Measurements from ENCODE around the gene LBHD2. TPM values are rescaled to one million over a fixed set of nuclear protein-coding genes. Genes with fewer than 3 reads are reported as not detected.

Gene LBHD2
- total and polyA plus RNA-seq, 10 of the 15 experiments (the other 5 are each of a cell fraction or from before 2014, with no cell fraction given) = not detected

- POLR2A ChIA-PET = no interaction called here
- H2AFZ ChIP-seq (ENCODE audit: control insufficient read depth, low read depth, low read length) = no peak overlapping the region
- H3K79me2 ChIP-seq (ENCODE audit: control insufficient read depth, insufficient read depth, low read length) = no peaks in the 10 kb centered on the region
- no peak for DNase-seq (ENCODE audit: low read depth, low spot score)
- in situ Hi-C loops (cut with MboI) (no loop called here), intact Hi-C loops (cut with micrococcal nuclease; ENCODE audit: unreplicated experiment) (no loop called here)
- CTCF ChIA-PET = interaction anchor here (0.6 to 2.1 kb wide), 2 partner anchors 30 to 34 kb away, joined by 5 to 10 read pairs; no protein-coding TSS in a partner anchor
- no peak overlapping the region for H3K9ac ChIP-seq (ENCODE audit: control insufficient read depth, insufficient read depth, low read length)
- H3K27ac ChIP-seq (ENCODE audit: control insufficient read depth, insufficient read depth) = no peak overlapping the region
- no peaks in the 10 kb centered on the region; the same call in 1 of the 2 replicates for H3K4me1 ChIP-seq (ENCODE audit: control insufficient read depth, insufficient read depth, low read length)
- TF ChIP-seq SREBF1 (IDR thresholded peaks at IDR 0.05; ENCODE audit: low read length) = no peak
- no peak for TF ChIP-seq TARDBP (IDR thresholded peaks at IDR 0.05; ENCODE audit: borderline replicate concordance)
- no peak for TF ChIP-seq IKZF2 (IDR thresholded peaks at IDR 0.05)
- TF ChIP-seq NFXL1 (IDR thresholded peaks at IDR 0.05; ENCODE audit: borderline replicate concordance) = no peak
- TF ChIP-seq, protein P1, sequence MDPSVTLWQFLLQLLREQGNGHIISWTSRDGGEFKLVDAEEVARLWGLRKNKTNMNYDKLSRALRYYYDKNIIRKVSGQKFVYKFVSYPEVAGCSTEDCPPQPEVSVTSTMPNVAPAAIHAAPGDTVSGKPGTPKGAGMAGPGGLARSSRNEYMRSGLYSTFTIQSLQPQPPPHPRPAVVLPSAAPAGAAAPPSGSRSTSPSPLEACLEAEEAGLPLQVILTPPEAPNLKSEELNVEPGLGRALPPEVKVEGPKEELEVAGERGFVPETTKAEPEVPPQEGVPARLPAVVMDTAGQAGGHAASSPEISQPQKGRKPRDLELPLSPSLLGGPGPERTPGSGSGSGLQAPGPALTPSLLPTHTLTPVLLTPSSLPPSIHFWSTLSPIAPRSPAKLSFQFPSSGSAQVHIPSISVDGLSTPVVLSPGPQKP (IDR thresholded peaks at IDR 0.05; ENCODE audit: low read depth, low read length) = no peak
- TF ChIP-seq, protein P2, sequence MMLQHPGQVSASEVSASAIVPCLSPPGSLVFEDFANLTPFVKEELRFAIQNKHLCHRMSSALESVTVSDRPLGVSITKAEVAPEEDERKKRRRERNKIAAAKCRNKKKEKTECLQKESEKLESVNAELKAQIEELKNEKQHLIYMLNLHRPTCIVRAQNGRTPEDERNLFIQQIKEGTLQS (IDR thresholded peaks at IDR 0.05; ENCODE audit: borderline replicate concordance, extremely low read depth, low read depth, low read length) = no peak
- TF ChIP-seq CBX3 (IDR thresholded peaks at IDR 0.05; ENCODE audit: borderline replicate concordance, low read depth) = no peak
- TF ChIP-seq IRF3 (IDR thresholded peaks at IDR 0.05) = no peak
- no peak for TF ChIP-seq ZNF207 (IDR thresholded peaks at IDR 0.05; ENCODE audit: borderline replicate concordance)
- no peak for TF ChIP-seq NR2C1 (IDR thresholded peaks at IDR 0.05)
- TF ChIP-seq CHD2 (IDR thresholded peaks at IDR 0.05; ENCODE audit: borderline replicate concordance, low read depth, low read length) = no peak
- no peak for TF ChIP-seq NFYA (IDR thresholded peaks at IDR 0.05; ENCODE audit: borderline replicate concordance, low read depth, low read length)
- no peak for TF ChIP-seq POLR2A (IDR thresholded peaks at IDR 0.05; ENCODE audit: low read depth, low read length)
- no peak for TF ChIP-seq POU2F2 (IDR thresholded peaks at IDR 0.05; ENCODE audit: borderline replicate concordance, low read depth, low read length)
- SMC1A ChIA-PET (ENCODE audit: uncharacterized antibody, unreplicated experiment) = interaction anchor here (0.8 kb wide), 1 partner anchor 9 kb away, joined by 3 read pairs; no protein-coding TSS in a partner anchor
- FAIRE-seq = no peak
- peaks cover 7 to 9% of the 10 kb centered on the region in 2 experiments; a peak in 3 of 4 replicates for H3K36me3 ChIP-seq (ENCODE audit: control insufficient read depth in 2 of 2, insufficient read depth in 2 of 2, low read length in 1 of 2)
- RAD21 ChIA-PET (ENCODE audit: unreplicated experiment) = interaction anchor here (1.8 kb wide), 1 partner anchor 29 kb away, joined by 8 read pairs; no protein-coding TSS in a partner anchor
- H4K20me1 ChIP-seq (ENCODE audit: control insufficient read depth, insufficient read depth) = no peaks in the 10 kb centered on the region
- ATAC-seq = no peak
- 93% methylated on average over 12 of the region's 14 CpGs for WGBS (ENCODE audit: insufficient coverage, insufficient replicate concordance, low lambda C conversion rate, missing lambda C conversion rate)
- BruUV-seq (replicated peaks) = no TSS peak
- H3K9me3 ChIP-seq (replicated peaks; ENCODE audit: control insufficient read depth, insufficient read depth, low read length) = no peaks in the 10 kb centered on the region
- no peak overlapping the region for H3K4me3 ChIP-seq
- H3K4me2 ChIP-seq (ENCODE audit: control insufficient read depth, insufficient read depth) = no peak overlapping the region
- H3K27me3 ChIP-seq (replicated peaks in 1 of 2; ENCODE audit: control insufficient read depth in 2 of 2, insufficient read depth in 2 of 2, low read length in 1 of 2) = no peaks in the 10 kb centered on the region
Observed at GRCh38 chr14:103134919-103135318, 50.9 kb downstream of the LBHD2 start.
